ENCODE measurements around the gene AK8.

The AK8 gene

GRCh38 chr9:132838291-132838690 is 39.8 kb downstream of the AK8 start:
- H3K4me3 ChIP-seq (replicated peaks in 1 of 2; ENCODE audit: low read depth in 2 of 2, low read length in 2 of 2): no peak overlapping the region
- no peak for DNase-seq (ENCODE audit: low read depth in 2 of 2)

DNA sequence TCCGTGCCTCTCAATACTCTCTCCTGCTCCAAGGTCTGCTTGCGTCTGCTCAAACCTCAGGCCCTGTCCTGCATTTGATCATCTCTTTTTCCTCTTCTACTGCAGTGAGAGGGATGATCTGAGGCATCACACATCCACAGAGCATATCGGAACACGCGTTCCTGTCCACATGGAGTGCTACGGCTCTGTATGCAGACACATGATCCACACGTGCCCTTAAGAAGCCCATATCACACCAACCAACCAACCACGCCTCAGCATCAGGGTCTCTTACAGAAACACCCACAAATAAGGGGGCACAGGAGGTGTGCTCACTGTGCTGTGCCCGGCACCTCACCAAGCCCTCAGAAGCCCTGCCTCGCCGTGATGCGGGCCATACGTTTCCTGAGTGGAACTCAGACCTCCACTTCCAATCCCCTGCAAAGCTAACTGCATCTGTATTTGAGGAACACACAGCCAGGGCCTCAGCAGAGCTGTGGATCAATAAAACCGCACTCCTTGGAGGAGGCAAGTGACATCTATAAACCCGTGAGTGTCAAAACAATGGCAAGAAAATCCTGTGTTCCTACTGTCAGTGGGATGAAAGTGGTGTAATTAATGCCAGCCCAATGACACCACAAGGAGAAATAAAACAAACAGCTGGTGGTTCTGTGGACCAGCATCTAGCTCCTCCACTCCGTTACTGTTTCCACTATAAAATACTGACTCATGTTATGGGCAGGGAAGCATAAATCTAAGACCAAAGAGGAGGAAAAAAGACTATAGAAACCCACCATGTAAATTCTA is 40.4 kb downstream of the AK8 start:
- TF ChIP-seq, protein P1, sequence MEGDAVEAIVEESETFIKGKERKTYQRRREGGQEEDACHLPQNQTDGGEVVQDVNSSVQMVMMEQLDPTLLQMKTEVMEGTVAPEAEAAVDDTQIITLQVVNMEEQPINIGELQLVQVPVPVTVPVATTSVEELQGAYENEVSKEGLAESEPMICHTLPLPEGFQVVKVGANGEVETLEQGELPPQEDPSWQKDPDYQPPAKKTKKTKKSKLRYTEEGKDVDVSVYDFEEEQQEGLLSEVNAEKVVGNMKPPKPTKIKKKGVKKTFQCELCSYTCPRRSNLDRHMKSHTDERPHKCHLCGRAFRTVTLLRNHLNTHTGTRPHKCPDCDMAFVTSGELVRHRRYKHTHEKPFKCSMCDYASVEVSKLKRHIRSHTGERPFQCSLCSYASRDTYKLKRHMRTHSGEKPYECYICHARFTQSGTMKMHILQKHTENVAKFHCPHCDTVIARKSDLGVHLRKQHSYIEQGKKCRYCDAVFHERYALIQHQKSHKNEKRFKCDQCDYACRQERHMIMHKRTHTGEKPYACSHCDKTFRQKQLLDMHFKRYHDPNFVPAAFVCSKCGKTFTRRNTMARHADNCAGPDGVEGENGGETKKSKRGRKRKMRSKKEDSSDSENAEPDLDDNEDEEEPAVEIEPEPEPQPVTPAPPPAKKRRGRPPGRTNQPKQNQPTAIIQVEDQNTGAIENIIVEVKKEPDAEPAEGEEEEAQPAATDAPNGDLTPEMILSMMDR (IDR thresholded peaks at IDR 0.05; ENCODE audit: low read depth, low read length): no peak
- H3K4me3 ChIP-seq (replicated peaks in 1 of 2; ENCODE audit: low read depth in 2 of 2, low read length in 2 of 2): no peak overlapping the region
- no peak for DNase-seq (ENCODE audit: low read depth in 2 of 2)

More at GRCh38 chr9:132838291-132838690, 39.8 kb downstream of the AK8 start:
- TF ChIP-seq, protein P1 (IDR thresholded peaks at IDR 0.05; ENCODE audit: low read depth, low read length): no peak

- H3K4me3 ChIP-seq (replicated peaks in 1 of 2; ENCODE audit: low read depth in 2 of 2, low read length in 2 of 2): no peak overlapping the region
- TF ChIP-seq, protein P1 (IDR thresholded peaks at IDR 0.05; ENCODE audit: low read depth, low read length): no peak
- no peak for DNase-seq (ENCODE audit: low read depth in 2 of 2)
These were observed 43.7 kb downstream of the AK8 start for GRCh38 chr9:132834343-132834742.

- DNase-seq (ENCODE audit: low read depth in 2 of 2): no peak
- H3K4me3 ChIP-seq (replicated peaks in 1 of 2; ENCODE audit: low read depth in 2 of 2, low read length in 2 of 2): no peak overlapping the region
- TF ChIP-seq, protein P1 (IDR thresholded peaks at IDR 0.05; ENCODE audit: low read depth, low read length): no peak
These were observed 44.4 kb downstream of the AK8 start for GRCh38 chr9:132833550-132834121.

DNA sequence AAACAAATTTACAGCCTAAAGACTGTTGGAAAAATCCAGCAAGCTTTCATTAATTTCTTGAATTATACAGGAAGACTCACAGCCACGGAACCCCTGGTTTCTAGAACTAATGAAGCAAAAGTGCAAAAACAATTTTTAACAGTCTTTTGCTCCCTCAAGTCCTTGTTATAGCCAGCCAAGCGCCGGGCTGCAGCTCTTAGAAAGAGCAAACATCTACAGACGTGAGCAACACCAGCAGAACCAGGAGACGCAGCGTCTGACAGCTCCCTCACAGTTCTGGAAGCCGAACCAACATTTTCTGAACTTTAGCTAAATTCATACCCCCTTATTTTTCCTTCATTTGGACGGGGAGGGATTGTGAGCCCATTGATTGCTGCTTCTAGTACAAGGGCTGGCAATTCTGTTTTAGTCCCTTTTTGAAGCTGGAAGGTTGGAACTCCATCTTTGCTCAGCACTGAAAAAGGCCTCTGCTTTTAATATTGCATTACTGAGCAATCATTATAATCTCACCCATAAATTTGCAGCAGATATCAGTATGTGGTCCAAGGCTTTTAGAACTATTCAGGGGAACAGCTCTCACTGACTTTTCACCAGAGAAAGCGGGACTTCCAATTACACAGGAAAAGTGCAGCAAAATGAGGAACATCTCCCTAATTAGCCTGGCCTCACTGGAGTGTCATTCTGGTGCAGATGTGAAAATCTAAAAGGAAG is 45.8 kb downstream of the AK8 start:
- no peak for DNase-seq (ENCODE audit: low read depth in 2 of 2)
- no peak overlapping the region for H3K4me3 ChIP-seq (replicated peaks in 1 of 2; ENCODE audit: low read depth in 2 of 2, low read length in 2 of 2)
- TF ChIP-seq, protein P1 (IDR thresholded peaks at IDR 0.05; ENCODE audit: low read depth, low read length): no peak

DNA sequence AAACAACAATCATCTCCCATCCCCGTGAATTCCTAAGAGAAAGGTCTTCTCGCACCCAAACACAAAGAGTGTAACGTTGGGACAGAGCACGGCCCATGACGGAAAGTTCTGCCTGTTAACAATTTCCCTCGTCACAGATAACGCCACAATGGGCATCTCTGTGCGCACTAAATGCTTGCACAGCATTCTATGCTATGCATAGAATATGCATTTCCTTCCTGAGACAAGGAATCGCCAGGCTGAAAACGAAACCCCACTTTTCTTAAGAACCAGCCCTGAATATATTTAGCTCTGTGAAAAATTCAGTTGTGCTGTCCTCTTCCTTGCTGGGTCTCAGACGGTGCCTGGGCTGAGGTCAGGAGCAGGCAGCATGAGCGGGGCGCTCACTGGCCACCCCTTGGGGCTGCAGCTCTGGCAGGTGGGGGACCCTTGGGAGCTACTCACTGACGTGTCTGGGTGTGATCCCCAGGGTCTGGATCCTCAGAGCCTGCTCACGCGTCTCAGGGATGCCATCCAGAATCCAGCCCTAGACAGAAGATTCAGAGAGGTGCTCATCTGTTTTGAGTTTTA is 49.8 kb downstream of the AK8 start:
- TF ChIP-seq, protein P1 (IDR thresholded peaks at IDR 0.05; ENCODE audit: low read depth, low read length): no peak
- DNase-seq (ENCODE audit: low read depth in 2 of 2): no peak
- no peak overlapping the region for H3K4me3 ChIP-seq (replicated peaks in 1 of 2; ENCODE audit: low read depth in 2 of 2, low read length in 2 of 2)
